Muscle of arm (tissue), 12 donors: ENCODE data around the gene AKT3. TPM values are rescaled to one million over a fixed set of nuclear protein-coding genes. Genes with fewer than 3 reads are reported as not detected.
"Not testable (repeated sequence)": the region's sequence is repeated elsewhere in the genome, so short reads cannot be mapped to it uniquely, and the experiment has no call there.

Experiments used
- DNase-seq: peaks from one replicate; pipeline ENCODE4 v3.0.0-alpha.2; 2013
- polyA plus RNA-seq, 12 donors: library from polyadenylated mRNA; unstranded; fragments of 120-200 nt; gene quantifications; one replicate each; pipeline ENCODE4 v1.2.1, GENCODE V29; 2013; ENCODE audit not compliant: insufficient read length in 12 of 12

AKT3 gene
- polyA plus RNA-seq, 12 donors: 20.6 to 30.0 (median 27.6) TPM; not detected in 1

DNA sequence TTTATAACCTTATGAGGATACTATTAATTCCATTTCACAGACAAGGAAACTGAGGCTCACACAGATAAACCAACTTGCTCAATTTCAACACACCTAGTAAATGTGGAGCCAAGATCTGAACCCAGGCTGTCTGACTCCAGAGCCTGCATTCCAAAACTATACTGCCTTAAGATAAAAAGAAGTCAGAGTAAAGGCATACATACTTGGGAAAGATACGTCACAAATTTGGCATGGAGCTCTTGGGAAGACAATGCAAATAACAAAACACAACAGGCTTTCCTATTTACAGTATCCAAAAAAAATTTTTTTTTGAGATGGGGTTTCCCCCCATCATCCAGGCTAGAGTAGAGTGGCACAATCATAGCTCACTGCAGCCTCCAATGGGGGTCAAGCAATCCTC is 5.9 kb downstream of the AKT3 start:
- DNase-seq: no peak

DNA sequence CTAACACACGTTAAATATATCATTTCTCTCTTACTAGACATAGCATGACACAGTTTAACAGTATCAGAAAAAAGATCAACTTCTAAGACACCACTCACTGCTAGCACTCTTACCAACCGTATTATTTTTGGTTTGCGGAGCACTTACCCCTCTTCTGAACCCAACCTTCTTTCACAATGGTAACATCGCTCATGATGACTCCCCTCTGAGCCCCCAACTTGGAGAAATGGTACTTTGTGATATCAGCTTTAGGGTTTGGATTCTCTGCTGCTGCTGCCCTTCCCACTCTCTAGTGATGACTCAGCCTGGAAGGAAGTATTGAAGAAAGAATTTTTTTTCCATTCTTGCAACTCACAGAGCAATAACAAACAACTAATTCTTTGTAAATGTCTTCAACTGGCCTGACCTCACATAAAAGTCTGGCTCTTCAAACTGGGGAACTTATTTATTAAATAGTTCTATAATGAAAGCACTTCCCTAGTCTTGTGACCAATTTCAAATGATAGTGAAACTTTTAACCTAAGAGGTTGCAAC is 7.0 kb downstream of the AKT3 start:
- no peak for DNase-seq

DNA sequence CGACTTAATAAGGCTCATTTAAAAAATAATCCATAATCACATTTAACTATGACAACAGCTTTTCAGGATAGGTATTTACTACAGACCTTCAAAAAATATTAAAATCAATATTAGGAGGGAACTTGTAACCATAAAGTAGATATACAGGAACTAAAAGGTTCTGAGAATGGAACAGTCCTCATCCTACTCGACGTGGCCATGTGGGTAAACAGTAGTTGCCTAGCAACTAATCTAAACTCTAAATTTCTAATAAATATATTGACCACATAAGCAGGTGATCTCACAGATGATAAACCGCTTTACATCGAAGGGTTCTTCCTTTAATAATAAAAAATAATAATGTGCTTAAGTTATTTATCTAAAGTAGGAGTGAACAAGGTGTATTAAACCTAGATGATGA is 7.9 kb downstream of the AKT3 start:
- no peak for DNase-seq

DNA sequence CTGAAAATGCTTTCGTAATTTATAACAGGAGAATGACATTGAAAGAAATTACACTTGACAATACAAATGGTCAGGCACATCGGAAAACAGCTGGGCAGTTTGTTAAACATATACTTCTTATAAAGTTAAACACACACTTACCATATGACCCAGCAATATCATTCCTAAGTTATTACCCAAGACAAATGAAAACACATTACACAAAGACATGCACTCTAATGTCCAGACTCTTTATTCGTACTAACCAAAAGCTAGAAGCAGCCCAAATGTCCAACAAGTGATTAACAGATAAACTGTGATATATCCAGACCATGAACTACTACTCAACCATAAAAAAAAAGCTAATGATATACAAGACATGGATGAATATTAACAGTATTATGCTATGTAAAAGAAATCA is 8.5 kb downstream of the AKT3 start:
- no peak for DNase-seq

GRCh38 chr1:243837907-243838535 is 12.0 kb downstream of the AKT3 start:
- DNase-seq: no peak

DNA sequence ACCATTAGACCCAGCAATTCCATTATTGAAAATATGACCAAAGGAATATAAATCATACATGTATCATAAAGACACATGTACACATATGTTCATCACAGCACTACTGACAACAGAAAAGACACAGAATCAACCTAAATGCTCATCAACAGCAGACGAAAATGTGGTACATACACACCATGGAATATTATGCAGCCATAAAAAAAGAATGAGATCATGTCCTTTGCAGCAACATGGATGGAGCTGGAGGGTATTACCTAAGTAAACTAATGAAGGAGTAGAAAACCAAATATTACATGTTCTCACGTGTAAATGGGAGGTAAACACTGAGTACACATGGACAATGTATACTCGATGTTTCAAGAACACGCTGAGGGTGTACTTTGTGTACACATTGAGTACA is 15.9 kb downstream of the AKT3 start:
- no peak for DNase-seq

GRCh38 chr1:243831463-243831862 is 18.6 kb downstream of the AKT3 start:
- DNase-seq: no peak

GRCh38 chr1:243827206-243827605 is 22.8 kb downstream of the AKT3 start:
- DNase-seq: no peak

DNA sequence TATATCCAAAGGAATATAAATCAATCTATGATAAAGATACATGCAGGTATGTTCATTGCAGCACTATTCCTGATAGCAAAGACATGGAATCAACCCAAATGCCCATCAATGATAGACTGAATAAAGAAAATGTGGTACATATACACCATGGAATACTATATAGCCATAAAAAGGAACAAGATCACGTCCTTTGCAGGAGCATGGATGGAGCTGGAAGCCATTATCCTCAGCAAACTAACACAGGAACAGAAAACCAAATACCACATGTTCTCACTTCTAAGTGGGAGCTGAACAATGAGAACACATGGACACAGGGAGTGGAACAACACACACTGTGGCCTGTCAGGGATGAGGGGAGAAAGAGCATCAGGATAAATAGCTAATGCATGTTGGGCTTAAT is 25.1 kb downstream of the AKT3 start:
- DNase-seq: not testable (repeated sequence)

GRCh38 chr1:243821177-243821680 is 28.8 kb downstream of the AKT3 start:
- no peak for DNase-seq

DNA sequence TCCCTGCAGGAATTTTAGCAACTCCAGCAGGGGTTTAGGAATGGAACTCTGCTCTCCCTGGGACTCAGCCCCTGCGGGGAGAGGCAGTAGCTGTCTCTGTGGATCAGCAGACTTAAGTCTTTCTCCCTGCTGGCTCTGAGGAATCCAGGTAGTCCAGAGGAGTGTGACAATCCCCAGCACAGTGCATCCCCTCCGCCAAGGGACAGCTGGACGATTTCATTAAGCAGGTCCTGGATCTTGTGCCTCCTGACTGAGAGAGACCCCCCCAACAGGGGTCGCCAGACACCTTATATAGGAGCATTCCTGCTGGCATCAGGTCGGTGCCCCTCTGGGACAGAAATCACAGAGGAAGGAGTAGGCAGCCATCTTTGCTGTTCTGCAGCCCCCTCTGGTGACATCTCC is 30.6 kb downstream of the AKT3 start:
- no peak for DNase-seq

DNA sequence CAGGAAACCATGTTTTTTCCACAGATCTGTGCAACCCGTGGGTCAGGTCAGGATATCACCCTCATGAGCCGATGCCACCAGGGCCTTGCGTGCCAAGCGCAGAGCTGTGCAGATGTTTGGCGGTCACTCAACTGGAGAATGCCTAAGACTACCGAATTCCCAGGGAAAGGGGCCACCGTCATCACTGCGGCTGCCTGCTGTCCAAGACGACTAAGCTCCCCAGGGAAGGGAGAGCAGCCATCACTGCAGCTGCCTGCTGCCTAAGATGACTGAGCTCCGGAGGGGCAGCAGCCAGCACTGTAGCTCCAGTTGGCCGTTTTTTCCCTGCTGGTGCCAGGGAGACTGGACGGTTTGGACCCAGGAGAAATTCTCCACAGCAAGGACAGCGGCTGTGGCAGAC is 31.1 kb downstream of the AKT3 start:
- no peak for DNase-seq

DNA sequence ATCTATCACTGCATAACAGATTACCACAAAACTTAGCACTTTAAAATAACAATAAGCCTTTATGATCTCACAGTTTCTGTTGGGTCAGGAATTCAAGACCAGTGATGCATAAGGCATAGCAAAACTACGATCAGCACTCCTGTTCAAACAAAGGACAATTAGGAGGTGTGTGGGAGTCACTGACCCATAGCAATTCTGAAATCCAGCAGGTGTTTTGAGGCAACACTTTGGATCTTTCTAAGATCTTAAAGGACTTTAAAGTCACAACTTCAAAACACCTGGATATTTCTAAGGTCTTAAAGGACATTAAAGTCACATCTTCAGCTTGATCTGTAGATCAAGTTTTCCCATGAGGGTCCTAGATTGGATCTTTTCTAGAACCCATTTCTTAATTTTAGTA is 35.3 kb downstream of the AKT3 start:
- no peak for DNase-seq

- not testable (repeated sequence) for DNase-seq
Measured at GRCh38 chr1:243807346-243807745, 42.7 kb downstream of the AKT3 start.

DNA sequence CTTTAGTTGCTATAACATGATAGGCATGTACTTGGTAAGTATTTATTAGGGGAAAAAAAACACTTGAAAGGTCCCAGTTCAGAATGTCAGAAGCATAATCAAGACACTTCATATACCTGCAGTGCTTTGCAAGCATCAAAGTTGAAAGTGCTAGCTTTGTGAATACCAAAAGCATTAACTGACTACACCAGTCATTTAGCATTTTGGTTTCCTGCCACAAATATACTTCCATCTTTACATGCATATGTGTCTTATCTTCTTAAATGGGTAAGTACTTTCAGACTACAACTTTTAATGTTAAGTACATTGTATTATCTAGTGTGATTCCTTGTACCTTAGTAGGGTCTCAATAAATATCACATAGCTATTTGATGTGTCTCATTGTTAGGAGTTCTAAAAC is 43.7 kb downstream of the AKT3 start:
- DNase-seq: no peak

GRCh38 chr1:243802736-243803135 is 47.3 kb downstream of the AKT3 start:
- no peak for DNase-seq

GRCh38 chr1:243801378-243801777 is 48.7 kb downstream of the AKT3 start:
- no peak for DNase-seq

GRCh38 chr1:243799908-243800307 is 50.1 kb downstream of the AKT3 start:
- no peak for DNase-seq

- no peak for DNase-seq
Measured at GRCh38 chr1:243798726-243799125, 51.3 kb downstream of the AKT3 start.

- DNase-seq: no peak
Measured at GRCh38 chr1:243796016-243796415, 54.0 kb downstream of the AKT3 start.

- DNase-seq: no peak
Measured at GRCh38 chr1:243793298-243793697, 56.7 kb downstream of the AKT3 start.

GRCh38 chr1:243792891-243793290 is 57.2 kb downstream of the AKT3 start:
- DNase-seq: no peak

GRCh38 chr1:243792401-243792800 is 57.6 kb downstream of the AKT3 start:
- DNase-seq: no peak
